GM10266 (cell line): ENCODE results near the gene NHERF1.

Source experiments
- DNase-seq: peaks from one replicate; pipeline ENCODE4 v3.0.0; 2012; ENCODE audit errors: extremely low spot score
- CTCF ChIP-seq: IDR thresholded peaks from 2 replicates; pipeline ENCODE4 v1.5.1; 2012; ENCODE audit warnings: mild to moderate bottlenecking, low read depth; ENCODE audit not compliant: control insufficient read depth, insufficient read depth; ENCODE audit errors: missing control alignments

Gene NHERF1

GRCh38 chr17:74744714-74745547, 3.5 kb upstream of the NHERF1 start:
- peak; percentile 98 for TF ChIP-seq CTCF
- DNase-seq, result peak; percentile 76

GRCh38 chr17:74745548-74746177, 2.8 kb upstream of the NHERF1 start:
- no peak for DNase-seq
- no peak for TF ChIP-seq CTCF

- DNase-seq, result no peak
- TF ChIP-seq CTCF, result no peak
These were observed 2.1 kb upstream of the NHERF1 start for GRCh38 chr17:74746376-74746775.

GRCh38 chr17:74746922-74747321, 1.5 kb upstream of the NHERF1 start:
- TF ChIP-seq CTCF, result no peak
- no peak for DNase-seq

- DNase-seq, result no peak
- peak; percentile 12 for TF ChIP-seq CTCF
These were observed 224 bp upstream of the NHERF1 start for GRCh38 chr17:74748279-74748528.

- peak; percentile 47 for DNase-seq
- no peak for TF ChIP-seq CTCF
These were observed 1.0 kb downstream of the NHERF1 start for GRCh38 chr17:74749279-74750038.

GRCh38 chr17:74750039-74750326, 1.6 kb downstream of the NHERF1 start:
- no peak for DNase-seq
- TF ChIP-seq CTCF, result no peak
